IPS-11a (cell line): ENCODE results near the gene DACT1.
"Not testable (repeated sequence)": the region's sequence is repeated elsewhere in the genome, so short reads cannot be mapped to it uniquely, and the experiment has no call there.

Experiments
- H3K4me3 ChIP-seq: one replicate; pipeline ENCODE4 v1.5.1; 2013; ENCODE audit warnings: low read depth, low read length, control low read depth

Gene DACT1

GRCh38 chr14:58637391-58638230, at the start of gene DACT1:
Gene DACT1 (plus strand): TSS chr14:58637962. CDS start chr14:58638203, 241 bp downstream.
- peak within 1 kb of the TSS; percentile 72 for H3K4me3 ChIP-seq

- not testable (repeated sequence) for H3K4me3 ChIP-seq
Observed at GRCh38 chr14:58588321-58588720, 49.4 kb upstream of the DACT1 start.

- H3K4me3 ChIP-seq = no peak overlapping the region
Observed at GRCh38 chr14:58593977-58594376, 43.8 kb upstream of the DACT1 start.

GRCh38 chr14:58597041-58597440, 40.7 kb upstream of the DACT1 start:
- no peak overlapping the region for H3K4me3 ChIP-seq

DNA sequence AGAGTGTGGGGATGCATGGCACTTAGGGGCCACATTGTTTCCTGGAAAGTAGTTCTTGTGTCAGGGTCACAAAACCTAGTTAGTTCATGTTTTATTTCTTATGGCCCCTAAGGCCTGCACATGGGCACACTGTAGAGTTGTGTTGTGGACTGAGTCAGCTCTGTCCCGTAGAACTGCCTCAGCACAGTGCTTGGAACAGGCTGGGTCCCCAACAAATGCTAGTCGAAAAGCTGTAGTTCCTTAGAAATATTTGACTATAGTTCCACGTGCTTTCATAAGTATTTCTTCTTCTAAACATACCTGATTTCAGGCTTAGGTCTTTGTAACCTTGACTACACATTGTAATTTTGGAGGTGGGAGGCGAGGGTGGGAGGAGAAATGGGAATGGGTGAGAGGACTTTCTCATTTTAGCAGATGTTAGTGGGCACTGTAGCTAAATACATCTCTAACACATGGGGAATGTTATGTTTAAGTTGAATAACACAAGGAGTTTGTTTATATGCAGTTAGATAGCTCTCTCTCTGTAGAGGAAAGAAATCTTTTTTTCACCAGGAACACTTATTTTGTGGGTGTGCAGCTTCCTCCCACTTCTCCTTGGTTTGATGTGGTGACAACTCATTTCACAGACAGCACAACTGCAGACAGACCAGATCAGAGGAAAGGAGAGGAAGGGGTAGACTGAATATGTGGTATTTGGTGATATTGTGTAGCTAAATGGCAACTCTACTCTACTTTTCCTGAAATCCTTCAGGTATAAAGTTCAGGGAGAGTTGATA, 39.5 kb upstream of the DACT1 start:
- H3K4me3 ChIP-seq = no peak overlapping the region

DNA sequence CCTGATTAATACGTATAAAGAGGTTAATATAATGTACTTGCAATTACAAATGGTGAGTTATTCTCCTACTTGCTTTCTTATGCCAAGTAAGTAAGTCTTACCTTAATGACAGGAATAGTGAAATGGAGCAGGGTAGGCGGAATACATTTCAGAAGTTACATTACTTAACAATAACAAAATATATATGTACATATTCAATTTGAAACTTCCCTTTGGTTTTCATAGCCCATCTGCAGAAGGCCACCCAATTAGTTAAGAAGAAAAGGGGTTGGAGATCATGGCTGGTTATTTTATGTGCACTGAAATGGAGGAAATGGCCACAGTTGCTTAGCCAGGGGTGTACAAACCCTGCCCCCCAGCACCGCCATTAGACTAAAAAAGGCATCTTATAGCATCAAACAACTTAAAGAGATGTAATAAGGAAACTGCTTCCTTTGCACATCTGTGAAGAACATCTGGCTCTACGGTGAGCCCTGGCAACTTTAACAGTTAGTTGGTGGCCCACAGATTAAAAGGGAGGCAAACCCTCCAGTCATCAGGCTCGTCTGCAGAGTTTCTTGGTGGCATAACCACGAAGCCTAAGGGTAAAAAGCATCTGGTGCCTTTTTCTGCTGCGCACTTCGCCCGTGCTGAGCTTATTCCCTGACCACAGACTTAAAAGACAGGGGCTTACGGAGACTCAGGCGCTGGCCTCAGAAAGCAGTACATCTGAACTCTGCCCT, 38.8 kb upstream of the DACT1 start:
- H3K4me3 ChIP-seq = no peak overlapping the region

DNA sequence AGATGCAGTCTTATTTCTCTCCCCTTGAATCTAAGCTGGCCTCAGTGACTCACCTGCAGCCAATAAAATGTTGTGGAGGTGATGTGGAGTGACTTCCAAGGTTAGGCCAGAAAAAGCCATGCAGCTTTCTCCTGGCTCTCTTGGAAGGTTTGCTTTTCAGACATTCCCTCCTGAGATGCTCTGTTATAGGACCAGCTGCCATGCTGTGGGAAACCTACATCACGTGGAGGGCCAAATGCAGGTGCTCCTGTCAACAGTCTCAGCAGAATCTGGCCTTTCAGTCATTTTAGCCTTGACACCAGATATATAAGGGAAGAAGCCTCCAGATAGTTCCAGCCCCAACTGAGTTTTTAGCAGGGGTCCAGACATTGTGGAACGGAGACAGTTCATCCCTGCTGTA, 38.1 kb upstream of the DACT1 start:
- no peak overlapping the region for H3K4me3 ChIP-seq

DNA sequence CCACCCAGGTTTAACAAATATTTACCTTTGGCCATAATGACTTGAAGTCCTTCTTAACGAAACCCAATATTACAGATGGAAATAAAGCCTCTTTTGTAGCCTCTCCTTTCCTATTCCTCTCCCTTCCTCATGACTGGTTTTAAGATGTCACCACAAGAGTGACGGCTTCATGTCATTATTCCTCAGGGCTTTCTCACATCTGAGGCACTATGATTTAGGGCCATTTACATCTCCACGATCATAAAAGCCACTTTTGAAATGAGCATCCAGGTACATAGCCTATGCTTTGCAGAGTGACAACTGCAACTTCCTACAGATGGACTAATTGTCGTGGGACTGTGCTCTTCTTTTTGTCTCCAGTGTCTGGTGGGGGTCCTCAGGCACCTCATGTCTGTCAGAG, 32.3 kb upstream of the DACT1 start:
- H3K4me3 ChIP-seq = no peak overlapping the region

DNA sequence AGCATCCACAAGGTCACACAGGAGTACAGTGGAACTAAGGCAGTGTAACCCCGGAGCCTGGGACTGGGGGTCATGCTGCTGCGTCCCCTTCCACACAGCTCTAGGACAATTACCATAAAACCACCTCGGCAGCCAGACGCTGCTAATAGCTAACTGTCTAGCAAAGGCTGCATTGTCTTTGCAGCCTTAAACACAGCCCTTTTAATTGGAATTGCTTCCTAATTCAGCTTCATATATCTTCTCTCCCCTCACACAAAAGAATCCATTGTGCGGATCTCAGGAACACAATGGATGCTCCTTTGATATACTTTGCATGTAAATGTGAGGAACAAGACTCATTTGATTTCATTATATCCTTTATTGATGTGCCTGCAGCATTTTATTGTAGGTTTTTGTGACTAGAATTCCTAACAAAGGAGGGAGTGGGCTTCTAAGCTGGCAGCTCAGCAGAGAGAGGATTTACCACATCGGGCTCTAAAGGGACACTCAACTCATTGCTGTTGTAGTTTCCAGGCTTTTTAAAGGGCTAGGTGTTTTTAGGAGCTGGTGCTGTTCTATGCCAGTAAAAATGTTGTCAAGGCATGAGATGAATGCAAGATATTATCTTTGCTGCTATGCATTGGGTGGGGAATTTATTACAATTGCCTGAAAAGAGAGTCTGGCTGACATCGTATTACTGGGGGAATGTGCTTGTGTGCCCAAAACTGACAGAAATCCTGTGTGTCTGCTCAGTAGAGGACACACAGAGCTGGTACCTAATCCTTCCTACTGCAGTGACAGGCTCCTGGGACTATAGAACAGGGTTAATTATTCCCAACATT, 30.4 kb upstream of the DACT1 start:
- H3K4me3 ChIP-seq = no peak overlapping the region

DNA sequence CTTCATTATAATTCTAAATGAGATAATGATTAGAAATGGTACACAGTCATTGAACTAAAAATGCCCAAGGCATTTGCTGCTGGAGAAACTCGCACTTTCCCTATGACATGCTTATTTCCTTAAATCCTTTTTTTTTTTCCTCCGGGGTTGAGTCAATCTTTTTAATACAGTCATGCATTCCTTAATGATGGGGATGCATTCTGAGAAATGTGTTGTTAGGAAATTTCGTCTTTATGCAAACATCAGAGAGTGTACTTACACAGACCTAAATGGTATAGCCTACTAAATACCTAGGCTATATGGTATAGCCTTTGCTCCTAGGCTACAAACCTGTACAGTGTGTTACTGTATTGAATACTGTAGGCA, 29.8 kb upstream of the DACT1 start:
- H3K4me3 ChIP-seq = no peak overlapping the region

DNA sequence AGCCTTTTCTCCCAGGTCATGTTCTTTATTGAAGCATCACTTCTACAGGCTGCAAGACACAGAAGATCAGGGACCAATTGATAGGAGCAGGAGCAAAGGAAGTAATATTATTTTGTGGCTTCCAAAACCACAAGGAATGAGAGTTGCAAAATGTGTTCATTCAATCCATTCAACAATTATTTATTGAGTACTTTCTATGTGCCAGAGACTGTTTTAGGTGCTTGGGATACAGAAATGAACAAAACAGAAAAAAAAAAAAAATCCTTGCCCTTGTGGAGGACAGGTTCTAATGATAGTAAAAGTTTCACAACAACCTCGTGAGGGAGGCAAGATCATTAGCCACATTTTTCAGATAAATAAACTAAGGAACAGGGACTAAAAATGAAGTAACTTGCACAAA, 20.1 kb upstream of the DACT1 start:
- H3K4me3 ChIP-seq = no peak overlapping the region

- no peak overlapping the region for H3K4me3 ChIP-seq
Observed at GRCh38 chr14:58620011-58620410, 17.8 kb upstream of the DACT1 start.

- no peak overlapping the region for H3K4me3 ChIP-seq
Observed at GRCh38 chr14:58625438-58625837, 12.3 kb upstream of the DACT1 start.

GRCh38 chr14:58626431-58626831, 11.3 kb upstream of the DACT1 start:
- no peak overlapping the region for H3K4me3 ChIP-seq

DNA sequence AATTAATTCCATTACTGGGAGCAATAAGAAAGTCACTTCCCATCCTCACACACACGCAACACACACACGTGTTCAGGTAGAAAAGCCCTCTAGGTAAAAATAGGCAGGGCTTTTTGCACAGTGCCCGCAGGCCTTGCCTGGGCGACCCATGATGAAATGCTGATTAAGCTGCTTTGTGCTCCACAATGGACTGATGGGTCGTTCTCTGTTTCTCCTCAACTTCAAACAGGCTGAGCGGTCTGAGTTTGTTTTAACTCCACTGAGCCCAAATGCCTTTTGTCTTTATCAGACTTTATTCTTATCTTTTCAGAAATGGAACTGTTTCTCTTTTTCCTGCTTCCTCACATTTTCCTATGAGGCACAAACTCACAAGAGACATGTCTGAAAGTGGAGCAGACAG, 9.4 kb upstream of the DACT1 start:
- no peak overlapping the region for H3K4me3 ChIP-seq

DNA sequence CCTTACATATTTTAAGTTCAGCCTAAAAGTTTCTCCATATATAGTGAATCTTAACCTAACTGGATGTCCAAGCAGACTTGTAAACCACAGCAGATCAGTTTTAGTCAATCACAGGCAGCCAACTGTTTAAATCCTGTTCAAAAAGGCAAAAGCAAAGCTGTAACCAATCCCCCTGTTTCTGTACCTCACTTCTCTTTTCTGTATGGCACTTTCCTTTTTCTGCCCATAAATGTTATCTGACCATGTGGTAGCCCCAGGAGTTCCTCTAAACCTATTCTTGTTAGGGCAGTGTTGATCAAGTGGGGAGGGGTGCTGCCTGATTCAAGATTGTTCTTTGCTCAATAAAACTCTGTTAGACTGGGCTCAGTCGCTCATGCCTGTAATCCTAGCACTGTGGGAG, 8.5 kb upstream of the DACT1 start:
- H3K4me3 ChIP-seq = no peak overlapping the region

DNA sequence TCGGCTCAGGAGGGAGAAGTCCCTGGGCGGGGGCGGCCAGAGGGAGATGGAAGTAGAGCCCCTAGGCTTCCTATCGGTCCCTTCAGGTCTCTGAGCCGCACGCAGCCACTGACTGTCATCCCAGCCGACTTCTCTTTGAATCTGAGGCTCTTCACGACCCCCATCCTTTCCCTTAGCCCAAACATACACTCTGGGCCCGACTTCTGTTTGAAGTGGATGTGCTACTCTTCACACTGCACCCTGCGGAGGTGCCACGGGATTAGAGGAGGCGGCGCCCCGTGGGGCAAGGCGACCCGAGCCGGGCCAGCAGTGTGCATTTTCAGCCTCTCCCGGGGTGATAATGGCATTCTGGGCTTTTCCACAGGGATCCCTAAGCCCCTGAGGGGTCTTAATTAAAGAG, 6.0 kb upstream of the DACT1 start:
- H3K4me3 ChIP-seq = no peak overlapping the region

GRCh38 chr14:58633831-58634230, 3.9 kb upstream of the DACT1 start:
- no peak overlapping the region for H3K4me3 ChIP-seq

- H3K4me3 ChIP-seq = no peak overlapping the region
Observed at GRCh38 chr14:58634406-58635090, 3.2 kb upstream of the DACT1 start.

DNA sequence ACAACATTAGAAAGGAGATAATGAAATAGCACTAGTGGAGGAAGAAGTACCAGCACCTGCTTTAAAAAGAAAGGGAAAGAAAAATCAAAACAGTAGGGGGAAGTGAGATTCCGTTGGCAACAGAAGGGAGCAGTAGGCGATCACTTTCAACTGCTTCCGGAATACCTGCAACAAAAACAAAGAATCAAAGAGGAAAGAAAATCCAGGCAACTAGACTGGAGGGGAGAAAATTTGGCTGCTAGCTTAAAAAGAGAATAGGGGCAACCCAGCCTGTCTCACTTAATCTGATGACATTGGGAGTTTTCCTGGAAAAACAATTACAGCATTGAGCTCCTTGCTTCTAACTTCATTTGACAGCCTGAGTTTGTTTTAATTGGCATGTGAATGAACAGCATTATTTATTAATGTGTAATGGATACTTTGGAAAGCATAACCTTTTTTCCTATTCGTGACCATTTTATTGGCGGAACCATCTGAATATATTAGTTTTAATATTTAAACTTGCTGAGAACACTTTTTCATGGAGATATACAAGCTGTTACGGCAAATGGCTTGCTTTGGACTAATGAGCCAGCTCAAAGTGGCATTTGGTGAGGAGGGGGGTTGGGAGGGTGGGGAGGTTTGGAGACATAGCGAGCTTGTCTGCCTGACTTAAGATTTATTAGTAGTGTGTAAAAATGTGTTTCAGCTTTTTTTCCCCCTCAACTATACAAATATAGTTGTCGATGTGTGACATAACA, 2.5 kb upstream of the DACT1 start:
- no peak overlapping the region for H3K4me3 ChIP-seq
